H4 (cell line): ENCODE data around the gene UNC79. TPM values are rescaled to one million over a fixed set of nuclear protein-coding genes. Genes with fewer than 3 reads are reported as not detected.

Experiments
- DNase-seq: peaks from one replicate; pipeline ENCODE4 v3.0.0-alpha.2; 2015; ENCODE audit warnings: low spot score
- total RNA-seq: library from RNA; depleted of rRNA; stranded (reverse); fragments of >200 nt; shearing (Covaris generic); gene quantifications from 2 replicates; pipeline ENCODE4 v1.2.3, GENCODE V29; 2014

UNC79 gene
- total RNA-seq, 1 experiment from 2014 or later: 0.06 TPM

DNA sequence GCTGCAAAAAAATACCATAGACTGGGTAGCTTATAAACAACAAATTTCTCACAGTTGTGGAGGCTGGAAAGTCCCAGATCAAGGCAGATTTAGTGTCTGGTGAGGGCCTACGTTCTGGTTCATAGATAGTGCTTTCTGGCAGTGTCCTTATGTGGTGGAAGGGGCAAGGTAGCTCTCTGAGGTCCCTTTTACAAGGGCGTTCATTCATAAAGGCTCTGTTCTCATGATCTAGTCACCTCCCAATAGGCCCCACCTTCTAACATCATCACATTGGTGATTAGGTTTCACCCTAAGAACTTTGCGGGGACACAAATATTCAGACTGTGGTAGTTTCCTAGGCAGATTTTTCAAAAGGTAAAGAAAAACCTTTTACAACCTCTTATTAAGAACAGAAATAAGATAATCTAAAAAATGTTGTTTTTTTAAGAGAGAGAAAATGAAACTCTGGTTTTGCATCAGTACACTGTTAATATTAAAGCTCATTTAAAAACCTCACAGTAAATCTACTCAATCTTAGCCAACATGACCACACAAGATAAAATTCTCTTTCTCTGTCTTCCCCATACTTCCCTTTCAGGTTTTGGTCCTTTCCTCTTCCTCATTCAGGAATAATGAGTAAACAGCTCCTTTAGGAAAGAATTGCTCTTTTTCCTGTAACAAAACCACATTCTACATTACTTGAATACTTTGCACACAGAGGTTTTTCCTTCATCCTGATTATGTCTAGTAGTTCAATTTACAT lies 117.5 kb downstream of the UNC79 start:
- no peak for DNase-seq

DNA sequence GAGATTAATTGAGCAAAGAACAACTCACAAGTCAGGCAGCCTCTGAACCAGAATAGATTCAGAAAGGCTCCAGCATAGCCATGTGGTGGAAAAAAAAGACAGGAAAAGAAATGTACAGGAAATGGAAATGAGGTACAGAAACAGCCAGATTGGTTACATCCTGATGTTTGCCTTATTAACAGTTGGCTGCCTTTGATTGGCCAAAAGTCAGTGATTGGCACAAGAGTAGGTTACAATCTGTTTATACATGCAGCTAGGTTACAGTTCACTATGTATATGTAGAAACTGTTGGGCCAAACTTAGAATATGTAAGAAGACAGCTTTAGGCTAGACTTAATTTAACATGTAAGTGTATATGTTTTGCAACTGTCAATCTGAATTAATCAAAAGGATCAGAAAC lies 118.9 kb downstream of the UNC79 start:
- DNase-seq: peak; percentile 10

DNA sequence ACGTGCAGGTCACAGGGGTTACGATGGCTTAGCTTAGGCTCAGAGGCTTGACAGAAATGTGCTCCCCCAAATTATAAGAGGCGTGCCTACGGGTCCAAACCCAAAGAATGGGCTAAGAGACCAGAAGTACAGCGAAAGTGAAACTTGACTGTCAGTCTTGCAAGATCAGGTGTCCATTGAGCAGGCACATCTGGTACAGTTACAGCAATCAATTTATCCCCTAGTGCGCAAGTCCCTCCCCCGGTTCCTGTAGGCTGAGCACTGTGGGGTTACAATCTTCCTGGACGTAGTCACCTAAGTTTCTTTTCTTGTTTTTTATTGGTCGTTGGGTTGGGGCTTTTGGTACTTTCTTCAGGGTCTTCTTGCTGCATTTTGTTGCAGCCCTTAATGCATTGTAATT lies 134.2 kb downstream of the UNC79 start:
- DNase-seq: no peak

- DNase-seq: no peak
Measured at GRCh38 chr14:93566065-93566693, 135.4 kb downstream of the UNC79 start.

DNA sequence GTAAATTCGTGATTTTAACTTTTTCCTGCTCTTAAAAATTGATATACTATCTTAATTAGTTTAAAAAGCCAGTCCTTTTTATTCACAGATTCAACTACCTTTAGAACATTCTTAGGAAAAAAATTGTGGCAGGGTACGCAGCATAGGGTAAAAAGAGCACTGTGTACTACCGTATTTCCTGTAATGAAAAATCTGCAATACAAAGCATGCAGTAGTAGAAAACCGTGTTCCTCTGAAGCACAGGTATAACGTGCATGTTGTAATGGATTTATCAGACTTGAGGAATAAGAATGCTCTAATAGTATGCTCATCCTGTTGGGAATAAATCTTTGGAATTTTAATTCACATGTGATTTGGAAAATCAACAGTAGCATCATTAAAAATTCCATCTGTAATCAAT lies 140.5 kb downstream of the UNC79 start:
- no peak for DNase-seq

- no peak for DNase-seq
Measured at GRCh38 chr14:93579178-93579577, 148.4 kb downstream of the UNC79 start.

GRCh38 chr14:93582516-93582915 lies 151.8 kb downstream of the UNC79 start:
- no peak for DNase-seq

- DNase-seq: no peak
Measured at GRCh38 chr14:93587330-93587729, 156.6 kb downstream of the UNC79 start.

DNA sequence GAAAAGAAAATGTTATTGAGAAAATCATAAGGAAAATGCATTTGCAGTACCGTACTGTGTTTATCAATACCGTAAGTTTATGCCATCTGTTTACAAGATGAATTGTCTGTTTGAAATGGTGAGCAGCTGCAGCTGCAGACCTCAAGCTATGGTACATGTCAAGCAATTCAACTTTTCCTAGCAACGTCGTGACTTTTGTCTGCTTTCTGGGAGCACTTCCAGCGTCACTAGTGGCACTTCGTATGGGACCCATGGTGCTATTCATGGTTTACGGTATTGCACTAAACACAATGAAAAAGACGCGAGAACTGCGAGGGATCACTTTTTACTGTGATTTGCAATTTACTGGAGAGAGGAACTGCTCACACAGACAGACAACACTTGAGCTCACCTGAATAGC lies 160.8 kb downstream of the UNC79 start:
- DNase-seq: no peak

DNA sequence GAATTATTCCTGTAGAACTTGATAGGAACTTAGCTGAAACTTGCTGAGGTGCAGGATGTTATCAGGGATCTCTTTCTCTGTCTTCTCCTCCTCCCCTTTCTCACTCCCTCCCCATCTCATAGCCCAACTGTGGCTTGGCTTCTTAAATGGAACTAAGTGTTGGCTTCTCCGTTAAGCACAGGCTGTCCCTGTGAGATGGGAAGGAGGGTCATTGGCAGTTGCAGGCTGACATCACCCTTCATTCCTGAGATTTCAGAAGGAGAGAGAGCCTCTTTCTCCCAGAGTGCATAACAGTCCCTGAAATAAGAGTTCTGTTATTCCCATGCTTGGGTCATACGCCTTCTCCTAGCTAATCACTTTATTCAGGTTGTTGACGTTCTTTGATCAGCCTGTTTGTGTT lies 162.0 kb downstream of the UNC79 start:
- no peak for DNase-seq

DNA sequence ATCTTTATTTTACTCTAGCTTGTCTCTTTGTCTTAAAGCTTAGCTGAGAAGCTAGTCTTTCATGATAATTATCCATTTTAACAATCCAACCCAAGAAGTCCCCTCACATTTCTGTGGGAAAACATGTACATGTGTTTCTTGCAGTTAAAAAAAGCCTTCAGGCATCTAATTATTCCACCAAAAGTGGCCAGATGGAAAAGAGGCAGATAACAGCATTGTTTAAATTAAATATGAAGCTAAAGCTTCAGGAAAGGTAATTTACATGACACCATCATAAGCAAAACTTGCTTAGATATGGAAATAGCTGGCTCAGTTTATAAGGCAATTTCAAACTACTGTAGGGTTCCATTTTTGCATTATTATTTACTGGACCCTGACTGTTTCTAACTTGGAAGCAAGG lies 175.4 kb downstream of the UNC79 start:
- DNase-seq: no peak

DNA sequence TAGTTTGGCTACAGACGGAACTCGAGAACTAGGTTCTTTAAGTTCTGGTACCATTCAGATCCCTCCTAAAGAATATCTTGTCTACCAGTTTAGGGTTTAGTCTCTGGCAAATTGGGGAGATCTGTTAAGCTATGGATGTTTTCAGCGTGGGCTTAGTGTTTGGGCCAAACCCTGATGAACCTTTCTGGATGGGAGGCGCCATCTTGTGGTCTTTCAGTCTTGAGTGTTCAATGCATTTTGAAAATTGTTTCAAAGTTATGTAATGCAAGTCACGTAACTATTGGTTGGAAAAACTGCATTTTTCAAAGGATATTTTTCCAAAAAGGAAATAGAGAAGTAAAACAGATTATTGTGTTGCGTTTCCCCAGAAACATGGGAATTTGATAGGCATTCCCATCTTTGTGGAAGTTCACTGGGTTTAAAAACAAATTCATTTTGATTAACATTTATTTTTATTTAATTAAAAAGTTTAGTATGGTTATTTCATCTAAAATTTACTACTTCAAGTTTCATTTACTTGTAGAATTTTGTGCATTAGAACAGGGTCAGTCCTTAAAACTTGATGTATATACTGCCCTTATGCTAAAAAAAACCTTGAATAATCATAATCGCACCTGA lies 188.5 kb downstream of the UNC79 start:
- DNase-seq: peak; percentile 37

DNA sequence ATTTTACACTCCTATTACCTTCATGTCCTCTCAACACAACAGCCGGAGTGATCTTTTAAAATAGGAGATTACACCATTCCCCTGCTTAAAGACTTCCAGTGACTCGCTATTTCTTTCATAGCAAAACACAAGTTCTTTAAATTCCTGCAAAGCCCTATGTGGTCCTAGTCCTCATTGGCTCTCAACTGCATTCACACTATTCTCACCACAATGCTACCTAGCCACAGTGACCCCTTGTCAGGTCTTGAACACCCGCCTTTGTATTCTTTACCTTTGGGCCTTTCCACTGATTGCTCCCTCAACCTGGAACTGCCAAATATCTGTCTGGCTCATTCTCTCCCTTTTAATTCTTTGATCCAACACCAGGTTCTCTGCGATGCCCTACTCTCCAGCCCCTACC lies 197.3 kb downstream of the UNC79 start:
- DNase-seq: no peak

DNA sequence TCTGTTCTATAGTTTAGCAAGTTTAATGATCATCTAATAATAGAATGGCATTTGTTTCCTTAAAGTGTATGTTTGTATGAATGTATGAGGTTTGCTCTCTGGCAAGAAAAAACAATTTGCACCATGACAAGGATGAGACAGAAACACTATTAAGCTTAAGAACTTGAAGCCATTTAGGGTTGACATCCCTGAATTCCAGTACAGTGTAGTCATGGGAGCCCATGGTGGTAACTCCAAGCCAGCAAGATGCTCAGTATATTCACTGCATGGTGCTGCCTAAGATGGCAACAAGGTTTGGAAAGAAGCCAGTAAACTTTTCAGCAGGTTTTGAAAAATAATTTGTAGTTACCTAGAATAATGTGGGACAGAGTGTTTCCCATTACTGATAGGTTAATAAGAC lies 198.9 kb downstream of the UNC79 start:
- no peak for DNase-seq

- no peak for DNase-seq
Measured at GRCh38 chr14:93638790-93639189, 208.1 kb downstream of the UNC79 start.

DNA sequence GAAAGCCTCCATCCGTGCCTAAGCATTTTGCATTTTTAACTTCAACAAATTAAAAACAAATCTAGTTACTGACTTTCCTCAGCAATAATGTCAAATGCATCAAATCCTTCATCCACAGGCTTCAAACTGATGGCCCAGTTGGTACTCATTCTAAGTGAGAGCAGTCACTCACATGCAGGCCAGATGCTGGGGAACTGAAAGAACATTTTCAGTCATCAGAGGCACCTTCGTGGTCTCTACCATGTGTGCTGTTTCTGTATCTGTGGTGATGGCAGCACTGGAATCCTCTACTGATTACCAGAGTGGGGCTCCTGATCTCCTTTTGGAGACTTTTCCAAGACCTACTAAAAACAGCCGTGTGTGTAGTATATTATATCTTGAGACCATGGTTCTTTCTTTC lies 212.4 kb downstream of the UNC79 start:
- DNase-seq: no peak

DNA sequence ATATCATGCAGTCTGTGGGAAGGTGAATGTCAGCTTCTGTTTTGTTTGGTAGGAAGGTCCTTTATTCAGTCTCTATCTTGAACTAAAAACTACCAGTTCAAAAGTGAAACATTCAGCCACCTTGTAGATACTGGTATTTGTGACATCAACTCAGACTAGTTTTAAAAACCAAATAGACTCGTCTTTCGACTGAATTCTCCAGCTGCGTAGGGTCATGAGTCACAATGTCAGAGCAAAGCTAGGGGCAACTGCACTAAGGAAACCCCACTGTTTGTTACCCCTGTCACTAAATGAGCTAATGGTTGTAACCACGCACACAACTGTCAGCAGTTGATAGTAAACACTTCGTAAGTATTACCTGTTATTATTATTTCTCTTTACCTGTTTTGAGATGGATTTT lies 212.9 kb downstream of the UNC79 start:
- DNase-seq: no peak

DNA sequence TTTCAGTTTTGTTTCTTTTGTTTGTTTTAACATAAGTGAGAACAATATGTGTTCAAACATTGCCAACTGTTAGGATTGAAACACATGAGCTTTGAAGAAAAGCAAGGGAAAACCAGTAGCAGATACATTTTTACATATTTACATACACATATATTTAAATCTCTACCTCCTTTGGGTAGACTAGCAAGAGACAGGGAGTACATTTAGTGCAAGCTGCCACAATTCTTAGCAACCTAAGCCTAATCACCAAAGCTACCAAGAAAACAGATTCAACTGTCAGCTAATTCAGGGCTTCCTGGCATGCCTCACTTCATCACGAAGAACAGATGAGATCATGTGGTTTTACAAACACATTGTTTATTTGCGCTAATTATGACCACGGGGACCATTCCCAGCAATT lies 214.5 kb downstream of the UNC79 start:
- peak; percentile 24 for DNase-seq

GRCh38 chr14:93648440-93649168 lies 217.9 kb downstream of the UNC79 start:
- DNase-seq: peak; percentile 16

DNA sequence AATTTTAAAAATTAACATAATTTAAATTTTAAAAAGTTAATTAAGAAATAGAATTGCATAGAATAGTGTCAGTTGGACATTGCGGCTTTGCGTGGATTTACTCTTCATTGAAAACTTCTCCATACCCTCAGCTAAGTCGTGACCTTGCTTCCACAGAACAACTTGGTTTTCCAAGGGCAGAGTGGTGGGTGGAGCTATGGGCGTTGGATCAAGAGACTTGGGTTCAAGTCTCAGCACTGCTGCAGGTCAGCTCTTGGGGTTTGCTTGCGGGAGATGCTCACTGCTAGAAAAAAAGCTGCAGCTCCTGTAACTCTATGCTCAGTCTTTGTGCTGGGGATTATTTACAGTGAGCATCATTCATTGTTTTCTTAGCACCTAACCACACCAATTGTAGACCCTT lies 223.9 kb downstream of the UNC79 start:
- DNase-seq: no peak

DNA sequence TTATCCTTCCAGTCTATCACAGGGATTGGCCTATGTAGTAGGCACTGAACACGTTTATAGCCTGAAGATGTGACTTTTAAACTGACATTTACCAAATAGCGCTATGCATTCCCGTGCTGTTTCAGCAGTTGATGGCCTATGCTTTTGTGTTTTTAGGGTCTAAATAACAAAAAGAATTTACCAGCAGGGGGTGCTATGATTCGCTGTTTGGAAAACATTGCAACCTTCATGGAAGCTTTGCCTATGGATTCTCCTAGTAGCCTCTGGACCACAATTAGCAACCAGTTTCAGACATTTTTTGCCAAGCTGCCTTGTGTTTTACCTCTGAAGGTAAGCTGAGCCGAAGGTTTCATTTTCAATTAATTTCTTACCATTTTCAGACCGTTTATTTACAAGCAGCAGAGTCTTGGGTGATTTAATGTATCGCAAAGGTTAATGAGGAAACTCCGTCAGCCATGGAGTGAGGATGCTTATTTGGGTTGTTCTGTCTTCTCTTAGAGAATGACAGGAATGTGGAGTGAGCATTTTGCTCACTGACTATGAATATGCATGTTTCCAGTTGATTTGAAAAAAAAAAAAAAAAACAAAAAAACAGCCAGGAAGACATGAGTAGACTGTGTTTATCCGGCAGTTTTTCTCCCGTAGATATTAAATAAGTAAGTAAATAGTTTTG lies 224.5 kb downstream of the UNC79 start:
- peak; percentile 39 for DNase-seq

DNA sequence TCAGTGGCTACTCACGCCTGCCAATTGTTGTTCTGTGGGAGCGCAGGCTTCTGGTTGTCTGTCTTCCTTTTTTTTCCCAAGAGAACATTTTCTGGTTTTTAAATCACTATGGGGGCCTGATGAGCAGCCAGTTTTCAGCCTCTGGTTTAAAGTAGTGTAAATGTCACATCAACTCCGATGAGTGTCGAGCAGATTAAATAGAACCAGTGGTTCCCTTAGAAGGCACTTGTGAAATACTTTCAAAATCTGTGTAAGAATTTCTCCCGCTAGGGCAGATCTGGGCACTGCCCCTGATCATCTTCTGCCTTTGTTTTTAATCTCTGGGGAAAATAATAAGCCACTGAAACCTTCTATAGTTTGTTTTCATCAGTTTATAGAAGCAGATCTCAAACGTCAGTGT lies 227.1 kb downstream of the UNC79 start:
- no peak for DNase-seq
